ENCODE data around the gene LCN2.

DNA sequence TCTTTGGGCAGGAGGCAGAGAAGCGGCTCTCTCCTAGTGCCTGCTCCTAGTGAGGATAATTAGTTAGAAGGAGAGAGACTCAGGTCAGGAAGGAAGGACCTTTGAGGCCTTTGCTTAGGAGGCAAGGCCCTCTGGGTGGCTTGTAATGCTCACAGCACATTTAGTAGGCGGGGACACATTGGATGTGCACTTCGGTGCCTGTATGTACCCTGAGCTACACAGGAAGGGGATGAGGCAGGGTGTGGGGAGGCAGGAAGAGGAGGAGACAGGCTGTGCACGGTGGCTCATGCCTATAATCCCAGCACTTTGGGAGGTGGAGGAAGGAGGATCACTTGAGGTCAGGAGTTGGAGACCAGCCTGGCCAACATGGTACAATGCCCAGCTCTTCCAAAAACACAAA lies 7.2 kb upstream of the LCN2 start:
- TF ChIP-seq CTCF (conservative IDR thresholded peaks at IDR 0.05) = no peak
- TF ChIP-seq EZH2 (IDR thresholded peaks at IDR 0.05; ENCODE audit: low read depth) = no peak

Measured in PC-9 (cell line).